ENCODE measurements around the gene TRIM46.

- TF ChIP-seq POLR2A (IDR thresholded peaks at IDR 0.05) (no peak), CTCF (IDR thresholded peaks at IDR 0.05) (no peak), EP300 (IDR thresholded peaks at IDR 0.05) (no peak)
These were observed 19.0 kb downstream of the TRIM46 start for GRCh38 chr1:155192346-155193274.

Data from tibial nerve (tissue), 4 donors.